ENCODE results near the gene XYLB. TPM values are rescaled to one million over a fixed set of nuclear protein-coding genes. Genes with fewer than 3 reads are reported as not detected.

XYLB gene
- total RNA-seq, result 2.3 and 3.0 TPM in 2 replicates

DNA sequence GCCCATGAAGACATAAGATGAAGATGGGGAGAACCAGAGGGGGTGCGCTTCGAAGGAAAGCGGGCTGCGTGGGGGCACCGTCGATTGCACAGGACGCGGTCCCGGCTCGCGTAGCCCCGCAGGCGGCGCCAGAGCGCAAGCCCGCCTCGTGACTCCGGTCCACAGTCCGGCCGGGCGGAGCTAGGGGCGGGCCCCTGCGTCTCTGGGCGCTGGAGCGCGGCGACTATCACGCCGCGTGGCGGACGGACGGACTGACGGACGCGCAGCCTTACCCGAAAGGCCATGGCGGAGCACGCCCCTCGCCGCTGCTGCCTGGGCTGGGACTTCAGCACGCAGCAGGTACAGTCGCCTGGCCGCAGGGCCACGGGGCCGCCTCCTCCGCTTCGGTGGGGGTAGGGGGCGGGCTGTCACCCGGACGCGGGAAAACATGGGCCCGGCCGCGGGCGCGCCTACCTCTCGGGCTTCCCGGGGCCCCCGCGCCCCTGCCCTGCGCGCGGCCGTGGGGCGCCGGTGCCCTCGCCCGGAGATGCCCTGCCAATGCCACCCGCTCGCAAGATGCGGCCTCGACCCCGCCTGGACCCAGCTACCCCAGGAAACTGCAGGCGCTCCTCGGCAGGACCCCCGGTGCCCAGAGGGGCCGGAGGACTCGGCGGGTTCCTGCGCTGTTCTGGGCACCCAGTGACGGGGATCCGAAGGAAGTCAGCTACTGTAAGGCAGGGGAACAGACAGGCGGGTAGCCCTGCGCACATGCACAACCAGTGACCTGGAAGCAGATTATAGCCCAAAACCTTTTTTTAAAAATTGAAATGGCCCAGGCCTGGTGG is at the start of gene XYLB:
XYLB (plus strand) TSS at position 199 of the 824 bp plus-strand sequence; CDS start at position 283, 84 bp downstream.

DNA sequence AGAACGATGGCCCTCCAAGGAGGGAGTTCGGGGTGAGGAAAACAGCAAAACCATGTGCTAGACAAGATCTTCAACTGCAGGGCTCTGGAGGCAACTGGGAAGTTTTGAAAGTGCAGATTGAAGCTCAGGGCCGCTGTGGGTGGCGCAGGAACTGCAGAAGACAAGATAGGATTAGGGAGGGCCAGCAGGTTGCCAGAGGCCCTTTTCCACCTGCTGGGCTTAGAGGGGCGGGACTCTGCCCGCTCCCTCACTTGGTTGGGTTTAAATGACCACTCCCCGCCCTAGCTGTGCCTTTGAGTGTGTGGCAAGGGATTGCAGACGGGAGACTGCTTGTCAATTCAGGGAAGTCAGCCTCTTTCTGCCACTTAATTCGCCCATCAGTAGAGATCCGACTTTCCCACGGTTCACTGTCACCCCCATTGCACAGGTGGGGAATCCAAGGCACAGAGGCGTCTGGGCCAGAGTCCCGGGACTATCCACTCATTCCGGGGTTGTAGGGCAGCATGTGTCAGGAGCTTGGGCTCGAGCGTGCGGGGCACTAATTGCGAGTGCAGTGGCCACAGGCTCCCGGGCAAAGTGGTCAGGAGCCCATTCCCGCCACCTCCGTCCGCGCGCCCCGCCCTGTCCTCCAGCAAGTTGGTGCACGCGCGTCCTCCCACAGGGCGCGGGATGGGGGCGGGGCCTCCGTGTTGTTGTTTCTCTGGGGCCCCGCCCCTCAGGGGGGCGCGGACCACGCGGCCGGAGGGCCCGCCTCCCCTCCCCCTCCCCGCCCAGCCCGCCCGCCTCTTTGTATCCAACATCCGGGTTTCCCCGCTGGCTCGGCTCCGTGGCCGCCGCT is 106.7 kb downstream of the XYLB start, which contains the start of gene ACVR2B:
ACVR2B (plus strand) TSS at position 816 of the 838 bp plus-strand sequence. CDS start 433 bp downstream, outside the sequence.

Other genes starting within 250 kb of the XYLB start
- gene ACAA1, start 209.7 kb upstream of the XYLB start, total RNA-seq, result 38.3 and 43.8 TPM in 2 replicates
- 17.2 and 19.8 TPM in 2 replicates for gene MYD88, start 208.1 kb upstream of the XYLB start, total RNA-seq
- gene OXSR1, start 181.2 kb upstream of the XYLB start, total RNA-seq, result 29.0 and 33.1 TPM in 2 replicates
- gene SLC22A13, start 81.0 kb upstream of the XYLB start, total RNA-seq, result not detected in 2 replicates
- gene SLC22A14, start 64.5 kb upstream of the XYLB start, total RNA-seq, result not detected in 2 replicates
- gene ACVR2B, start 107.1 kb downstream of the XYLB start, total RNA-seq, result 2.6 and 4.0 TPM in 2 replicates
- 6.8 and 11.6 TPM in 2 replicates for gene EXOG, start 149.6 kb downstream of the XYLB start, total RNA-seq

All from epithelial cell of umbilical artery (primary cell).